ENCODE measurements around the gene MAPK8IP2. TPM values are rescaled to one million over a fixed set of nuclear protein-coding genes. Genes with fewer than 3 reads are reported as not detected.

The MAPK8IP2 gene
- total RNA-seq, 1 donor from 2014 or later: 1.7 TPM

GRCh38 chr22:50583294-50583861 lies 17.2 kb upstream of the MAPK8IP2 start:
- Histone ChIP-seq H3K4me3 (peak overlapping the region; percentile 70), H3K4me1 (peaks cover 18% of the 10 kb centered on the region), H3K36me3 (peaks cover 4% of the 10 kb centered on the region), H3K9me3 (no peaks in the 10 kb centered on the region), H3K27ac (peak overlapping the region; percentile 99), H3K27me3 (ENCODE audit: low read depth) (no peaks in the 10 kb centered on the region)
- DNase-seq: peak; percentile 29
- intact Hi-C loops (cut with DNase I): no loop called here
- peak; percentile 58 to 60 for ATAC-seq
- no peak for TF ChIP-seq CTCF (IDR thresholded peaks at IDR 0.05)

- TF ChIP-seq CTCF (IDR thresholded peaks at IDR 0.05): no peak
- Histone ChIP-seq H3K4me3 (no peak overlapping the region), H3K9me3 (no peaks in the 10 kb centered on the region), H3K4me1 (peaks cover 18% of the 10 kb centered on the region), H3K27me3 (ENCODE audit: low read depth) (no peaks in the 10 kb centered on the region), H3K27ac (no peak overlapping the region), H3K36me3 (peaks cover 4% of the 10 kb centered on the region)
- intact Hi-C loops (cut with DNase I): no loop called here
- DNase-seq: peak; percentile 35
- ATAC-seq: no peak
Observed at GRCh38 chr22:50584106-50585096, 16.2 kb upstream of the MAPK8IP2 start.

- no peaks in the 10 kb centered on the region for H3K27me3 ChIP-seq (ENCODE audit: low read depth)
- peaks cover 18% of the 10 kb centered on the region for H3K4me1 ChIP-seq
- no peak overlapping the region for H3K27ac ChIP-seq
- intact Hi-C loops (cut with DNase I): no loop called here
- H3K9me3 ChIP-seq: no peaks in the 10 kb centered on the region
- no peak for ATAC-seq
- H3K36me3 ChIP-seq: no peaks in the 10 kb centered on the region
- TF ChIP-seq CTCF (IDR thresholded peaks at IDR 0.05): no peak
- H3K4me3 ChIP-seq: no peak overlapping the region
- DNase-seq: no peak
Observed at GRCh38 chr22:50585238-50585637, 15.4 kb upstream of the MAPK8IP2 start.

DNA sequence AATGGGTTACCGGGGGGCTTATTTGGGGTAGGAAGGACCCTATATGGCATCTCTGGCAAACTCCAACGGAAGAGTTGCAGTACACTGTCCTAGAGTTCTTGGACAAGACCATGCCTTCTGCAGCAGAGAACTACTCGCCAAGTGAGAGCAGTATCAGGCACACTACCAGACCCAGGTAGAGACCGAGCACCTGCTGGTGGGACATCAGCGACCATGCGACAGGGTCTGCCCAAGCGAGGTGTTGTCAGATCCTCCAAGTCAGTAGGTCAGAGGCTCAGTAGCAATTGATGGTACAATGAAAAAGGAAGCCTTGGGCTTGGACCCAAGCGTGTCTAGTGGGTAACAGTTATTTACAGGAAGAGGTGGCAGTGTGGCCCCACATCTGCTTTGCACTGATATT lies 14.8 kb upstream of the MAPK8IP2 start:
- intact Hi-C loops (cut with DNase I): no loop called here
- H3K9me3 ChIP-seq: no peaks in the 10 kb centered on the region
- no peaks in the 10 kb centered on the region for H3K36me3 ChIP-seq
- peaks cover 18% of the 10 kb centered on the region for H3K4me1 ChIP-seq
- DNase-seq: no peak
- ATAC-seq: no peak
- H3K27me3 ChIP-seq (ENCODE audit: low read depth): no peaks in the 10 kb centered on the region
- TF ChIP-seq CTCF (IDR thresholded peaks at IDR 0.05): no peak
- no peak overlapping the region for H3K27ac ChIP-seq
- no peak overlapping the region for H3K4me3 ChIP-seq

- TF ChIP-seq CTCF (IDR thresholded peaks at IDR 0.05): no peak
- Histone ChIP-seq H3K4me3 (no peak overlapping the region), H3K9me3 (no peaks in the 10 kb centered on the region), H3K36me3 (no peaks in the 10 kb centered on the region), H3K4me1 (peaks cover 13% of the 10 kb centered on the region), H3K27me3 (ENCODE audit: low read depth) (no peaks in the 10 kb centered on the region), H3K27ac (no peak overlapping the region)
- ATAC-seq (no peak), DNase-seq (no peak)
- intact Hi-C loops (cut with DNase I): no loop called here
Observed at GRCh38 chr22:50586416-50586815, 14.2 kb upstream of the MAPK8IP2 start.
